K562 (cell line): ENCODE results near the gene NT5C. TPM values are rescaled to one million over a fixed set of nuclear protein-coding genes. Genes with fewer than 3 reads are reported as not detected.
A peak's percentile ranks its signal among the peaks of the same experiment; 100 is the strongest.

Source experiments
- ATF7 ChIP-seq: fragments of 450-650 bp; IDR thresholded peaks from 2 replicates; pipeline ENCODE4 v1.7.1; 2014; ENCODE audit warnings: mild to moderate bottlenecking, moderate library complexity
- CBX5 ChIP-seq: IDR thresholded peaks from 2 replicates; pipeline ENCODE4 v1.6.1; 2014; ENCODE audit warnings: low read depth, borderline replicate concordance
- DMBX1 ChIP-seq: fragments of 250-450 bp; sonication (Bioruptor Pico); IDR thresholded peaks from 2 replicates; pipeline ENCODE4 v1.8.0; 2022; ENCODE audit warnings: inconsistent platforms, mild to moderate bottlenecking, moderate library complexity, borderline replicate concordance
- ELK3 ChIP-seq: fragments of 450-650 bp; formaldehyde crosslinking; IDR thresholded peaks from 2 replicates; pipeline ENCODE4 v1.4.0; 2020; ENCODE audit warnings: mild to moderate bottlenecking
- FIP1L1 ChIP-seq: fragments of 200-400 bp; formaldehyde crosslinking; IDR thresholded peaks from 2 replicates; pipeline ENCODE4 v1.6.1; 2018; ENCODE audit warnings: mild to moderate bottlenecking, low read depth, low read length; ENCODE audit not compliant: poor library complexity, severe bottlenecking
- FOXK2 ChIP-seq, 2 experiments: fragments of 450-650 bp; IDR thresholded peaks in 1 of 2; conservative IDR thresholded peaks in 1 of 2; 2 replicates each; pipeline ENCODE4 v1.6.1; 2016; ENCODE audit warnings: low read depth in 2 of 2, mild to moderate bottlenecking in 1 of 2
- FOXM1 ChIP-seq, 2 experiments: fragments of 450-650 bp in 1 of 2; sonication (generic) in 1 of 2; formaldehyde crosslinking in 1 of 2; IDR thresholded peaks; 2 replicates each; pipeline versions ENCODE4 v1.6.1 to v1.9.0; 2017 to 2022; ENCODE audit warnings: low read depth in 2 of 2, mild to moderate bottlenecking in 2 of 2, missing genetic modification reagents in 1 of 2, moderate library complexity in 1 of 2
- GTF2B ChIP-seq: IDR thresholded peaks from 2 replicates; pipeline ENCODE4 v1.6.1; 2011; ENCODE audit not compliant: insufficient read length; ENCODE audit errors: extremely low read depth
- HNRNPUL1 ChIP-seq: fragments of 200-400 bp; formaldehyde crosslinking; IDR thresholded peaks from 2 replicates; pipeline ENCODE4 v1.6.1; 2017; ENCODE audit warnings: low read length
- IRF2 ChIP-seq: sonication (generic); formaldehyde crosslinking; IDR thresholded peaks from 2 replicates; pipeline ENCODE4 v1.8.1; 2022; ENCODE audit warnings: mild to moderate bottlenecking, missing genetic modification reagents
- KLF6 ChIP-seq: fragments of 250-450 bp; sonication (Bioruptor Pico); IDR thresholded peaks from 2 replicates; pipeline ENCODE4 v1.4.0; 2020; ENCODE audit warnings: mild to moderate bottlenecking, moderate library complexity, borderline replicate concordance
- MAFF ChIP-seq: IDR thresholded peaks from 2 replicates; pipeline ENCODE4 v1.6.1; 2012; ENCODE audit warnings: low read length, improper control_type of control experiment
- MBD2 ChIP-seq: sonication (generic); IDR thresholded peaks from 2 replicates; pipeline ENCODE4 v1.6.1; 2016; ENCODE audit warnings: low read depth, borderline replicate concordance
- MED1 ChIP-seq: sonication (generic); formaldehyde crosslinking; IDR thresholded peaks from 2 replicates; pipeline ENCODE4 v1.8.1; 2023; ENCODE audit warnings: missing genetic modification reagents, borderline replicate concordance
- PRPF4 ChIP-seq: fragments of 200-400 bp; formaldehyde crosslinking; IDR thresholded peaks from one replicate; pipeline ENCODE4 v1.6.1; 2017; ENCODE audit warnings: low read length, low read depth, mild to moderate bottlenecking; ENCODE audit not compliant: insufficient read depth, poor library complexity, severe bottlenecking
- SAP30 ChIP-seq: fragments of 200-600 bp; sonication (generic); IDR thresholded peaks from 2 replicates; pipeline ENCODE4 v1.6.1; 2012; ENCODE audit warnings: borderline replicate concordance, low read depth, mild to moderate bottlenecking, moderate library complexity, low read length, control low read depth, inconsistent platforms; ENCODE audit not compliant: insufficient read depth, poor library complexity, severe bottlenecking
- SMARCC2 ChIP-seq: fragments of 450-650 bp; IDR thresholded peaks from 2 replicates; pipeline ENCODE4 v1.6.1; 2017; ENCODE audit warnings: antibody characterized with exemption, moderate library complexity, mild to moderate bottlenecking, low read depth
- SMARCE1 ChIP-seq: fragments of 450-650 bp; IDR thresholded peaks from 2 replicates; pipeline ENCODE4 v1.7.1; 2016; ENCODE audit warnings: mild to moderate bottlenecking
- TAF15 ChIP-seq: fragments of 200-400 bp; formaldehyde crosslinking; IDR thresholded peaks from 2 replicates; pipeline ENCODE4 v1.6.1; 2017; ENCODE audit warnings: mild to moderate bottlenecking, low read depth, low read length, moderate library complexity
- USF1 ChIP-seq: sonication (generic); formaldehyde crosslinking; IDR thresholded peaks from 2 replicates; pipeline ENCODE4 v1.9.0; 2022; ENCODE audit warnings: mild to moderate bottlenecking, missing genetic modification reagents
- ZNF282 ChIP-seq: sonication (generic); formaldehyde crosslinking; IDR thresholded peaks from 2 replicates; pipeline ENCODE4 v1.8.1; 2023; ENCODE audit warnings: missing genetic modification reagents
- ZNF431 ChIP-seq: sonication (generic); formaldehyde crosslinking; IDR thresholded peaks from 2 replicates; pipeline ENCODE4 v1.8.0; 2022; ENCODE audit warnings: mild to moderate bottlenecking, missing genetic modification reagents
- ZNF584 ChIP-seq: fragments of 200-800 bp; sonication (Bioruptor generic); IDR thresholded peaks from 2 replicates; pipeline ENCODE4 v1.6.1; 2016; ENCODE audit warnings: low read depth, mild to moderate bottlenecking, missing genetic modification characterization, missing compliant biosample characterization
- ZNF79 ChIP-seq: fragments of 250-450 bp; sonication (Bioruptor Pico); IDR thresholded peaks from 2 replicates; pipeline ENCODE4 v1.4.0; 2020; ENCODE audit warnings: low read depth, mild to moderate bottlenecking, moderate library complexity
- ZSCAN32 ChIP-seq: fragments of 450-650 bp; formaldehyde crosslinking; IDR thresholded peaks from 2 replicates; pipeline ENCODE4 v1.4.0; 2020; ENCODE audit warnings: mild to moderate bottlenecking, moderate library complexity
- polyA plus RNA-seq, 8 experiments: library from polyadenylated mRNA; depleted of rRNA in 4 of 8; stranded (reverse) in 5 of 8; unstranded in 3 of 8; fragments of >200 nt; fragmentation: Nextera tagmentation in 2 of 8; fragmentation: Illumina TruSeq in 1 of 8; extraction: Ambion mirVana in 2 of 8; extraction: Trizol in 1 of 8; gene quantifications; 2 replicates each; pipeline versions ENCODE4 v1.2.1 to v1.2.3, GENCODE V29; 2011 to 2014; ENCODE audit warnings: inconsistent platforms in 1 of 8, missing spikeins in 1 of 8
- total RNA-seq, 7 experiments: library from RNA; depleted of rRNA in 6 of 7; stranded (reverse); fragments of >200 nt in 6 of 7; fragmentation: Illumina TruSeq in 2 of 7; extraction: Trizol in 2 of 7; gene quantifications; 2 replicates each; pipeline versions ENCODE4 v1.2.1 to v1.2.3, GENCODE V29; 2011 to 2021; ENCODE audit warnings: low replicate concordance in 1 of 7

NT5C gene
- total and polyA plus RNA-seq, 9 of the 15 experiments (the other 6 are each of a cell fraction or from before 2014, with no cell fraction given), result 2.9 to 205 (median 45.0) TPM

- peak; percentile 34 for TF ChIP-seq SAP30
- 0 out of 2 replicates have a peak, but pooled peaks have one; percentile 37 for TF ChIP-seq ZNF431
- TF ChIP-seq TAF15, result no peak
- no peak for TF ChIP-seq ELK3 (CRISPR knock-in tag)
- peak; percentile 50; the same call in 1 of the 2 replicates for TF ChIP-seq SMARCC2
- TF ChIP-seq FOXK2 (conservative IDR thresholded peaks at IDR 0.05 in 1 of 2, IDR thresholded peaks at IDR 0.05 in 1 of 2; ENCODE audit: low read depth in 2 of 2), result peak in 1 of 2 experiments; percentile 54; a peak in 3 of 4 replicates
- peak; percentile 7; the same call in 1 of the 2 replicates for TF ChIP-seq ZSCAN32
- TF ChIP-seq FIP1L1, result peak; percentile 83
- no peak for TF ChIP-seq ZNF584 (CRISPR knock-in tag)
- no peak for TF ChIP-seq MED1 (CRISPR knock-in tag)
- TF ChIP-seq SMARCE1, result peak; percentile 55
- no peak for TF ChIP-seq CBX5
- peak; percentile 85 for TF ChIP-seq GTF2B
- no peak for TF ChIP-seq IRF2 (CRISPR knock-in tag)
- TF ChIP-seq USF1 (CRISPR knock-in tag), result peak; percentile 42; the same call in 1 of the 2 replicates
- TF ChIP-seq MBD2, result peak; percentile 97
- TF ChIP-seq MAFF, result peak; percentile 77
- TF ChIP-seq ZNF282, result no peak
- TF ChIP-seq ATF7, result peak; percentile 75
- TF ChIP-seq FOXM1 (IDR thresholded peaks at IDR 0.05; ENCODE audit: low read depth), result peak; percentile 97
- TF ChIP-seq FOXM1 (CRISPR knock-in tag; IDR thresholded peaks at IDR 0.05; ENCODE audit: low read depth), result no peak; the same call in 1 of the 2 replicates
- peak; percentile 59; the same call in 1 of the 2 replicates for TF ChIP-seq KLF6 (CRISPR knock-in tag)
- TF ChIP-seq HNRNPUL1, result no peak
- TF ChIP-seq ZNF79 (CRISPR knock-in tag), result no peak
- TF ChIP-seq DMBX1, result 0 out of 2 replicates have a peak, but pooled peaks have one; percentile 28
- TF ChIP-seq PRPF4, result peak; percentile 91
These were observed 22.9 kb upstream of the NT5C start, which contains the start of gene JPT1 (continued) for GRCh38 chr17:75154195-75155106.
